ACHN (cell line): Measurements from ENCODE around the gene SLC25A6.
"Not testable (repeated sequence)": the region's sequence is repeated elsewhere in the genome, so short reads cannot be mapped to it uniquely, and the experiment has no call there.

Experiments
- DNase-seq: peaks from one replicate; pipeline ENCODE4 v3.0.0-alpha.2; 2015
- in situ Hi-C: cut with HindIII; loops from 2 replicates; pipeline ENCODE4 v1.10.0; 2017; ENCODE audit warnings: low sequenced_read_pairs, low pct_ligation_motif_present, low pct_unique_long_range_greater_than_20kb

The SLC25A6 gene

DNA sequence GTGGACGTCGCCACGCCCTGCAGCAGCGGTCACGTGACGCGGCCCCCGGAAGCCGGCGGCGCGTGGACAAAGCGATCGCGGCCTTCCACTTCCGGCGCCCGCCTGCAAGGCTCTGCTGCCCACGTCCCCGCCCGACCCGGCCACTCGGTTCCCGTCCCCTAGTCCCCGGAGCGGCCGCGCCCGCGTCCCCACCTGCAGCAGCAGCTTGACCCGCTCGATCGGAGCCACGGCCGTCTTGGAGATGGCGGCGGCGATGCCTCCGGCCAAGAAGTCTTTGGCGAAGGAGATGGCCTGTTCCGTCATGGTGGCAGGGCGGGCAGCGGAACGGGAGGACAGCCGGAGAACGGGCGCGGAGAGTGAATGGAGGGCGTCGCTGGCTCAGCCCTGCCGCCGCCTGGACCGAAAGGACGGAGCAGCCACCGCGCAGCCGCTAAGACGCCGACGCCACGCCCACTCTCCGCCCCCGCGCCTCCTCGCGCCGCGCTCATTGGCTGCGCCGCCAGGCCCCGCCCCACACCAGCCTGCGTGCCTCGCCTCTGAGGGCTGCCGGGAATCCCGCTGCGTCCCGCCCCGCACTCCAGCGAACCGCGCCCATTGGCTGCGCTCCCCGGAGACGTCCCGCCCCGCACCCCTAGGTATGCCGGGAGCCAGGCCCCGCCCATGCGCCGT lies at the start of gene SLC25A6:
TSS of gene SLC25A6 (minus strand) at position 407 of the 669 bp plus-strand sequence. CDS start at position 303, 104 bp downstream.
- in situ Hi-C loops = no loop called here
- DNase-seq = peak; percentile 85

DNA sequence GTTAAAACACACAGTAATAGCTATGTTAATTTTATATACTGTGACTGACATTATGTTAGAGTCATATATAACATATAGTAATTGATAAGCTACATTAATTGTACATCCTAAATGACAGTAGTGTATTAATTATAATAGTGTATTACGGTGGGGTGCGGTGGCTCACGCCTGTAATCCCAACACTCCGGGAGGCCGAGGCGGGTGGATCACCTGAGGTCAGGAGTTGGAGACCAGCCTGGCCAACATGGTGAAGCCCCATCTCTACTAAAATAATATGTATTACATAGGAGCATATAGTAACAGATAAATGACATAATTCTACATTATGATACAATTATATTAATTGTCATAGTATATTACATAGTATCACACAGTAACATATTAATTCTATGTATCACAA lies 48.6 kb upstream of the SLC25A6 start:
- in situ Hi-C loops = no loop called here
- DNase-seq = no peak

DNA sequence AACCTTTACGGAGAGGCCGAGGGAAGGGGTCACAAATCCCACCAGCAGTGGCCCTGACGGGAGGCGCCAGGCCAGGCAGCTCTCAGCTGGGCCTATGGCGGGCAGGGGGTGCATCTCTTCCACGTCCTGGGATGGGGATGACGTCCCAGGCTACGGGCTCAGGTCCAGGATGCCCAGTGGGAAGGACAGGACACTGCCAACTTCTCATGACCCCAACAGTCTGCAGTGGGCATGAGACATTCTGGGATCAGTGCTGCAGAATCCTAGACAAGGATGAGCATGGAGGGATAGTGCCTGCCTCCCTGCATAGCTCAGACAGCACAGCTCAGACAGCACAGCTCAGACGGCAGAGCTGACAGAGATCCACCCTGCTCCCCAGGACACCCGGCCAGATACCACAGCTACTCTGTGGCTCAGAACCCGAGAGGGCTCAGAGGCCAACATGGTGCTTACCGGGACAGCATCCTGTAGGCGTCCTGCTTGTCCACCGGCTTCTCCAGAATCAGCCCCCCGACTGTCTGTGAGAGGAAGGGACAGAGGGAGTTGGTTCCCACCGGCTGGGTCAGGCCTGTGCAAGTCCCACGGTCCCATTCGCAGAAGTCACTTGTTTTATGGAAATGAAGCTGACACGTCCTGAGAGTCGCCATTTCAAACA lies 43.5 kb upstream of the SLC25A6 start:
- DNase-seq = no peak
- in situ Hi-C loops = no loop called here

DNA sequence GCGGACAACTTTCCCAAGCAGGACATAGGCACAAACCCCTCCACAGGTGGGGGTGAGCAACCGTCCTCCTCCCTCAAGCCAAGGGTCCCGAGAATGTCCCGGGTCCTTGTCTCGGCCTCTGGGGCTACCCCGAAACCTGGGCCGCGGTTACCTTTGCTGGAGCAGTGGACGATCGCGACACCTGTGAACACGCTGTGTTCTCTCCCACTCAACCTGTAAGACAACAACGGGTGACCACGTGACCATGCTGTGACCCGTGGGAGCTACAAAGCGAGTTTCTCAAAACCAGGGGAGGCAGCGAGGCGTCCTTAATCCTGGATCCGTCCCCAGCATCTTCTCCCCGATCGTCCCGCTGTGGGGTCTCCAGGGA lies 42.9 kb upstream of the SLC25A6 start:
- in situ Hi-C loops = no loop called here

DNA sequence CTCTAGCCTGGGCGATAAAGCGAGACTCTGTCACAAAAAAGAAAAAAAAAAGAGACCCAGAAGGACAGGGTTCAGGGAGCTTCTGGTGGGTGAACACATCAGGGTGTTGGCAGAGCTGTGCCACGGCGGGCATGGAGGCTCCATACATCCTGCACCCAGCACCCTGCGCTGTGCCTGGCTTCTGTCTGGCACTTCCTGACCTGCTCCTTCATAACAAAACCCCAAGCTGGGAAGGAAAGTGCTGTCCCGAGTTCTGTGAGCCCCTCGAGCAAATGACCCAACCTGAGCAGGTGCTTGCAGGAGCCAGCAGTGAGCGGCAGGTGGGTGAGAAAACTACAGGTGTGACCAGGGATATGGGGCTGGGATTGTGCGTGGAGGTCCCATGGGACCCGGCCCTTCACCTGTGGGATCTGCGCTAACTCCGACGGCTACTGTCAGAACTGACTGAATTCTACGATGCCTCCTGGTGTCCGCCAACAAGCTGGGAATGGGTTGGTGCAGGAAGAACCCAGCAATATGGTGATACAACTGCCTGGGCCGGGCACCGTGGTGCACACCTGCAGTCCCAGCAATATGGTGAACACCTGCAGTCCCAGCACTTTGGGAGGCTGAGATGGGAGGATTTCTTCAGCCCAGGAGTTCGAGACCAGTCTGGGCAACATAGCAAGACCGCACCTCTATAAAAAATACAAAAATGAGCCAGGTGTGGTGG lies 41.9 kb upstream of the SLC25A6 start:
- in situ Hi-C loops = no loop called here
- DNase-seq = no peak

More for the DNA sequence above, 42.9 kb upstream of the SLC25A6 start:
- no peak for DNase-seq

DNA sequence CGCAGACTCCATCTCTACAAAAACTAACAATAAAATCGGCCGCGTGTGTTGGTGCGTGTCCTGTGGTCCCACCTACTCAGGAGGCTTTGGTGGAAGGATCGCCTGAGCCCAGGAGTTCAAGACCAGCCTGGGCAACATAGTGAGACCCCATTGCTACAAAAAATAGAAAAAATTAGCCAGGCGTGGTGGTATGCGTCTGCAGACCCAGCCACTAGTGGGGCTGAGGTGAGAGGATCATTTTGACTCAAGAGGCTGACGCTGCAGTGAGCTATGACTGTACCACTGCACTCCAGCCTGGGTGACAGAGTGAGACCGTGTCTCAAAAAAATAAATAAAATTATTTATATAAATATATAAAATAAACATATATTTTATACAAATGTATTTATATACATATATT lies 38.5 kb upstream of the SLC25A6 start:
- DNase-seq = no peak
- in situ Hi-C loops = no loop called here

DNA sequence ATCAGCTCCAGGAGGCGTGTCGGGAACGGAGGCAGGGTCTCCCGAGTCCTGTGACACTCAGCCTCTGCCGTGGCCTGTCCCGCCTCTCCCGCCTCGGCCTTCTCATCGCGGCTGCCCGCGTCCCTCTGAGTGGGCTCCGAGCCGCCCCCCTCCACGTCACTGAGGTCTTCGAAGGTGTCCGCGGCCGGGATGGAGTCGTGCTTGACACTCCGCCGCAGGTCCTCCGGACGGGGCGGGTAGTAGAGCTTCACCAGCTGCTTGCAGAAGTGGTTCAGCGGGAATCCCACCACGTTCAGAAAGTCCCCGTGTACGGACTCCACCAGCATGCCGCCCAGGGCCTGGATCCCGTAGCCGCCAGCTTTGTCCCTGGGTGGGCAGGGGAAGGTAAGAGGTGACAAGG lies 35.8 kb upstream of the SLC25A6 start:
- in situ Hi-C loops = no loop called here
- DNase-seq = no peak

DNA sequence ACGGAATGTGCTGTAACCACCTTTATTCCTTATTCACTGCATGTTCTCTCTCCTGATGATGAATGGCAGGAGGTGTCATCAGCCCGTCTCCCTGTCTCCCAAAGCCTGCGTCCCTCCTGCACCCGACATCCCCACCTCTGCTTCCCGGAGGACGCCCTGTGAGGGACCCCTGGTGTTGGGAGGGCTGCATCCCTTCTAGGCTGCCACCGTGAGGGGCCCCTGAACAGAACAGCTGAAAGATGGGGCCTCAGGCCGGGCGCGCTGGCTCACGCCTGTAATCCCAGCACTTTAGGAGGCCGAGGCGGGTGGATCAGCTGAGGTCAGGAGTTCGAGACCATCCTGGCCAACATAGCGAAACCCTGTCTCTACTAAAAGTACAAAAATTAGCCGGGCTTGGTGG lies 34.4 kb upstream of the SLC25A6 start:
- DNase-seq, in situ Hi-C loops: not testable (repeated sequence)

DNA sequence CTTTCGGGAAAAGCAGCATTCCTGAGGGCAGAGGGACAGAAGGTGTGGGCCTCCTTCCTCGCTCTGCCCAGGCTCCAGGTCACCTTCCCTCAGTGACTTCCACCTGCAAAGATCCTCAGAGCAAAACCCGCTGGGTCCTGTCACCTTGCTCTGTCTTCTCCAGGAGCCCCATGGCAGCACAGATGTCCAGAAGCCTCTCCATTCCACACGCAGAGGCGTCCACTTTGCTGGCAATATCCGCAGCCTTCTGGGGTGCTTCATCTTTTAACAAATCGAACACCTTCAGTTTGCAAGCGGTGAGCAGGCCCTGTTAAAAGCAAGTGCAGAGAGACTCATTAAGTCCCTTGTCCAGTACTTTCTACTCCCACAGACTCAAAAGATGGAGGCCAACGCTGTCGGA lies 33.5 kb upstream of the SLC25A6 start:
- in situ Hi-C loops = no loop called here

DNA sequence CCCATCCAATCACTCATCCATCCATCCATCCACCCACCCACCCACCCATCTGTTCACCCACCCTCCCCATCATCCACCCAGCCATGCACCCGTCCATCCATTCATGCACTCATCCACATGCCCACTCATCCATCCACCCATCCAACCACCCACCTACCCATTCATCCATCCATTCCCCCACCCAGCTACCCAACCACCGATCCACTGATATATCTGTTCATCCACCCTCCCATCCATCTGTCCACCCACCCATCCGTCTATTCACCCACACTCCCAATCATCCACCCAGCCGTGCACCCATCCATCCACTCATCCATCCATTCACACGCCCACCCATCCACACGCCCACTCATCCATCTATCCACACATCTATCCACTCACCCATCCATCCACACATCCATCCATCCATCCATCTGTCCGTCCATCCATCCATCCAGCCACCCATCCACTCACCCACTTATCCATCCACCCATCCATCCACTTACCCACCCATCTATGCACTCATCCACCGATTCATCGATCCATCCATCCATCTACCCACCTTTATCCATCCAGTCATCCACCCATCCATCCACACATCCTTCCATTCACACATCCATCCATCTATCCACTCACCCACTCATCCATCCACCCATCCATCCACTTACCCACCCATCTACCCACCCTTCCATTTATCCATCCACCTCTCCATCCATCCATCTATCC lies 32.4 kb upstream of the SLC25A6 start:
- no peak for DNase-seq
- in situ Hi-C loops = no loop called here

More for the DNA sequence above, 33.5 kb upstream of the SLC25A6 start:
- DNase-seq = no peak

DNA sequence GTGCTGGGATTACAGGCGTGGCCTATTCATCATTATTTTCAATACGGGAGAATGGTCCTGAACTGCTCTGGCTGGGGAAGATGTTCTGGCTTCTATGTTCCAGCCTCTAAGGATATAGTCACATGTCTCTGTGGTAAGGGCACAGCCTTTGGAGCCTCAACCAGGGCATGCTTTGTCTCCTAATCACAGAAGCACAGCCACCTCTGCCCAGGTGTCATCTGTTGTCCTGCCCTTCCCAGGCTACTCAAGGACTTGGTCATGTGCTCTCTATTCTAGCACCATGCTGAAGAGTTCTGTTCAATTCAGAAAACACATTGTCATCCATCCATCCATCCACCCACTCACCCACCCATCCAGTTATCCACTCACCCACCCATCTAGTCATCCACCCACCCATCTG lies 31.3 kb upstream of the SLC25A6 start:
- DNase-seq = no peak
- in situ Hi-C loops = no loop called here

DNA sequence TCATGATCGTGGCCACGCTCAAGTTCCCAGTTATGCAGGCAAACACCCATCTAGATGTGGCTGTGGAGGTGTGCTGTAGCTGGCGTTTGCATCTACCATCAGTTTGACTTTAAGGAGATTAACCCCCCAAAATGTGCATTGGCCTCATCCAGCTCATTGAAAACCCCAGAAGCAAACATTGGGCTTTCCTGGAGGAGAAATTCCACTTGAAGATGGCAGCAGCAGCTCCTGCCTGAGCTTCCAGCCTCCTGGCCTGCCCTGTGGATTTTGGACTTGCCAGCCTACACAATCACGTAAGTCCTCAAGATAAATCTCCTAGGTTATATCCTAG lies 30.2 kb upstream of the SLC25A6 start:
- in situ Hi-C loops = no loop called here
- no peak for DNase-seq

DNA sequence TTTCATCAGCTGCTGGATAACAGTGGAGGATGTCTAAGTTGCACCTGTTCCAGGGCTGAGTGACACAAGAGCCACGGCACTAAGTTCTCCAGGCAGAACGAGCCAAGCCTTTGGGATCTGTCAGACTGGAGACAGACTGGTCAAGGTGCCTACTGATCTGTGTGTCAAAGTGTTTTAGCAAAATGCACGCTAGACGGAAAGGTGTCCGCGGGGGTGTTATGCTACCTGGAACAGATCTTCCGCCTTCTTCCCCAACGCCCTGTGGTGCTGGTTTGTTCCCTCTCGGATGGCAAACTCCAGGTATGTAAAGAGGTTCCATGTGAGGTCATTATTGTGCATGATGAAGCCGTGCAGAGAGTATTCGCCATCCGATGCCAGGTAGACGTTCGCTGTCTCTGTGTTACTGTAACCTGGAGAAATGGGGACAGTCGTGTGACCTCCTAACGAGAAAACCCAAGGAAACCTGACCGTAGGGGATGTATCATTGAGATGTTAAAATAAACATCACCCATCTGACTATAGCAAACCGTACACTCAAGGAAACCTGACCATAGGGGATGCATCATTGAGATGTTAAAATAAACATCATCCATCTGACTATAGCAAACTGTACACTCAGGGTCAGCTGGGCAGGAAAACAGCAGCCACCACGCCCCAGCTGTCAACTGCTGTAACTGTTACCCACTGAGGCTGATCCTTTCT lies 29.7 kb upstream of the SLC25A6 start:
- DNase-seq = no peak
- in situ Hi-C loops = no loop called here

DNA sequence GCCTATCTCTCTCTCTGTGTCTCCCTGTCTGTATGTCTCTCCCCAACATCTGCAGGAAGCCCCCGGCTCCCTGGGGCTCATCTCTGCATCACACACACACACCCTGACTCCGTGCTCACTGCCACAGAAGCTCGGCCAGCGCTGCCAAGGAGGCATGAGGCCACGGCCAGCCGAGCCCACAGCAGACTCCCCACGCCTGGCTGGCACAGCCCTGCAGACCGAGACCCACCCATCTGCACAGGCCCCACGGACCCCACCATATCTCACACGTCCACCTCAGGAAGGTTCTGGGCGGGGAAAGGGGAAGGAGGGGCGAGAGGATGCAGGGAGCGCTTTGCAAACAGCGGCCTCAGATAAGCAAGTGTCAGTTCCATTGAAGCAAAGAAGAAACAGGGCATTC lies 28.5 kb upstream of the SLC25A6 start:
- DNase-seq = no peak
- in situ Hi-C loops = no loop called here

DNA sequence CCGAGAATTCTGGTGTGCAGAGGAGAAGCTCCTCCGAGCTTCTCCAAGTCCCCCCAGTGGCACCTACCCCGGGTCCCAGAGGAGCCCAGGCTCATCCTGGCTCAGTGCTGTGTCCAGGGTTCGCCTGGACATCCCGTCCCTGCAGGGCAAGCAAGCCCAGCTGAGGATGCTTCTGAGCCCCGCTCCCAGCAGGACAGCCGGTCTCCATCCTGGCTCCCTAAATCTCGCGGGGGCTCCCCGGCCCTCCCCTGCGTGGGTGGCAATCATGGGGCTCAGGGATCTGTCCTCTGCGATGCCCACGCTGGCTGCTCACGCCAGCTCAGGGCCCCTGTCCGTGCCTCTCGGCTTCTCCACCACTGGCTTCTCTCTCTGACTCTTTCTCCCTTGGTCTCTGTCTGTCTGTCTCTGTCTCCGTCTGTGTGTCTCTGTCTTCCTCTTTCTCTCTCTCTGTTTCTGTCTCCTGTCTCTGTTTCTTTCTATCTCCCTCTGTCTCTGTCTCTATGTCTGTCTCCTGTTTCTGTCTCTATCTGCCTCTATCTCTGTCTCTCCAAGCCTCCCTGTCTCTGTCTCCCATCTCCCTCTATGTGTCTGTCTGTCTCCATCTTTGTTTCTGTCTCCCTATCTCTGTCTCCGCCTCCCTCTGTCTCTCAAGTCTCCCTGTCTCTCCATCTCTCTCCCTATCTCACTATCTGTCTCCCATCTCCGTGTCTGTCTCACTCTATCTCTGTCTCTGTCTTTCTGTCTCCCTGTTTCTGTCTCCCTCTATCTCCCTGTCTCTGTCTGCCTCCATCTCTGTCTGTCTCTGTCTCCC lies 27.8 kb upstream of the SLC25A6 start:
- in situ Hi-C loops = no loop called here
- no peak for DNase-seq

DNA sequence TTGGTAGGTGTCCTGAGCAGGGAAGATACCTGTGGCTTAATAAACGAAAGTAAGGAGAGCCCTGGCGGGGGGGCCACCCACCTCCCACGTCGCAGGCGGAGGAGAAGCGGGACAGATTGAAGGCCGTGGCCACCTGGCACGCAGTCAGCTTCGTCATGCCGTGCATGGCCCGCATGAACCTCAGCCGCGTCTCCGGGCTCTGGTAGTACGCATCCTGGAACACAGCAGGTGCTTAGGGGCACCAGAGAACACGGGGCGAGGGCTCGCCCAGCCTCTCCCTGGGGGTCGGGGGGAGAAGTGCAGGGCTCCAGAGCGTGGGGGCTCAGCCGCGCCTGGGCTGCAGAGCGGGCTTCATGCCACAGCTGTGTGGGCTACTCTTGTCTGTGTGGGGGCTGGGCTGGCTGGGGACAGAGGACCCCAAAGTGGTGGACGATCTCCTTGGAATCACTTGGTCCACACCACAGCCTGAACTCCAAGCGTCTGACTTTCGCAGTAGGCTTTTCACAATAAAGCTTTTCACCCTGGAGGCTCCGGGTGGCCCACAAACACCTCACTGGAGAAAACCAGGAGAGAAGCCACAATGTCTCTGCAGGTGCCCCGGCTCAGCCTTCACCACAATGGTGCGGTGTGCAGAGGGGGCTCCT lies 27.1 kb upstream of the SLC25A6 start:
- in situ Hi-C loops = no loop called here
- no peak for DNase-seq

DNA sequence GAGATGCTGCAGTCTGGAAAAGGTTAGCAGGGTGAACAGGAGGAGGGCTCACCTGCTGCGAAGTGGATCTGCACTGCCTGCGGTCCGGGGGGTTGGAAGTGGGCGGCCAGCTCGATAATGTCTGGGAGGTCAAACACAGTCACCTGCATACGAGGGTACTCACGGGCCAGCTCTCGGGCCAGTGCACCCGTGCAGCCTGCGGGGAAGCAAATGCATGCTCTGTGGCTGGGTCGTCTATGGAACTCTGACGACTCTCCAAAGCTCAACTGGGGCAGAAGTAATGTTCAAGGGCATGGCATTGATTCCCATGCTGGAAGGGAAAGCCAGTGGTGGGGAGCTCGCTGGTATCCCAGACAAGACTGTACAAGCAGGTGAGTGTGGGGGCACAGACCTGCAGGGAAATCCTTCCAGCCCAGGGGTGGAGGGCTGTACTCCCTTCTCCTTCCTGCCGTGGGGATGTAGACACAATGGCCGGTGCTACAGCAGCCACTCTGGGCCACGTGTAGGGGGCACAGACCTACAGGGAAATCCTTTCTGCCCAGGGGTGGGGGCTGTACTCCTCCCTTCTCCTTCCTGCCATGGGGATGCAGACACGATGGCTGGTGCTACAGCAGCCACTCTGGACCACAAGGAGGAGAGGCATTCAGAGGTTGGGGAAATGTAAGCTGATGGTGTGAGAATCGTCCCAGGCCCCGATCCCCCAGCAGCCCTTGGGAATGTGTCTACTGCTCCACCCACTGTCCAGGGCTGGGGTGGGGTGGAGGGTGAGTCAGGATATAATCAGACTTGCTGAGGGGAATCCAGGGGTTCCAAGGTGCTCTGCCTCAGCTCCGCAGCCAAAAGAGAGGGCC lies 26.2 kb upstream of the SLC25A6 start:
- in situ Hi-C loops = no loop called here
- DNase-seq = no peak
